Activated naive CD4-positive, alpha-beta T cell treated with anti-CD3 and anti-CD28 coated beads, Interleukin-2, amount 50 U/mL, for 16 hours (primary cell): Measurements from ENCODE around the gene DEPDC5.
"Not testable (repeated sequence)": the region's sequence is repeated elsewhere in the genome, so short reads cannot be mapped to it uniquely, and the experiment has no call there.

Experiments
- DNase-seq: peaks from one replicate; pipeline ENCODE4 v3.0.0-alpha.2; 2020

The DEPDC5 gene

DNA sequence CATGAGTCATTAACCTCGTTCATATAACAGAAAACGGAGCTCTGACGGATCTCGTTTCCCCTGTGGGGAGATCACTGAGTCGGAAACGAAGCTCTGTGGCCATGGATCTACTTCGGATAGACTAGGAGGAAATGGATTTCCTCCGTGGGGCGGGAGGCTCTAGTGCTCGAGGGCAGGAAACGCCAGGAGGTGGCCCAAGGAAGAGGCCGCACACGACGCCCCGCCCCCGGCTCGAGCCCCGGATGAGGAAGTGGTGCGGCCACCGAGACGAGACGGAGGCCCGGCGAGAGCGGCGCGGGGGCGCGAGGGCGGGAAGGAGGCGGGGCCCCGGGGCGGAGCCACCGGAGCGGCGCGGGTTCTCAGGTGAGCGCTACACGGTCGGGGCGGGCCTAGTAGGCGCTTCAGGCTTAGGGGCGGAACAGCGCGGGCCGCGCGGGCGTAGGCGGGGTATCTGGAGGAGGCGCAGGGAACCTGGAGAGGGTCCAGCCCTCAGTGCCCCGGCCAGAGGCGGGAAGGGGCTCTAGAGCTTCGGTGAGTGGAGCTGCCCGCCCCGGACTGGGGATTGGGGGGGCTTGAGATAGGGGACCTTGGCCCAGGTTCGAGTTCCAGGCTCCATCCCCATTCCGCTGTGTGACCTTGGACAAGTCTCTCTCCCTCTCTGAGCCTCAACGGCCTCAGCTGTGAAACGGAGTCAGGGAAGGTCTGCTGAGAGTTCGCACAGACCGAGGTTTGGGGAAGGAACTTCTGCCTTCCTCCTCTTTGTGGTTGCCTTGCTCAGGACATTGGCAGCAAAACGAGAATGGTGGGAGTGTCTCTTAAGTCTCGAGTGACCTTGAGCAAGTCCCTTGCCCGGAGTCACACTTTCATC lies at the start of gene DEPDC5:
Gene DEPDC5 (plus strand): TSS at position 386 of the 868 bp plus-strand sequence. CDS start 903 bp downstream, outside the sequence.
- peak; percentile 94 for DNase-seq

DNA sequence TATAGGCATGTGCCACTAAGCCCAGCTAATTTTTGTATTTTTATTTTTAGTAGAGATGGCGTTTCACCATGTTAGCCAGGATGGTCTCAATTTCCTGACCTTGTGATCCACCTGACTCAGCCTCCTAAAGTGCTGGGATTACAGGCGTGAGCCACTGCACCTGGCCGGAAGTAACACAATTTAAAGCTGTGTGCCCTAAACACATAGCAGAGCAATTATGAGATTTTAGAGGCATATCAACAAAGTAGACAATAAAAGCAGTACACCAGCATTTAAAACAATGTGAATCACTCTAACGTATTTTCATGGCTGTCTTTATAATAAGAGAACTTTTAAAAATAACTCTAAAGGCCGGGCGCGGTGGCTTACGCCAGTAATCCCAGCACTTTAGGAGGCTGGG lies 46.3 kb upstream of the DEPDC5 start:
- DNase-seq, result no peak

DNA sequence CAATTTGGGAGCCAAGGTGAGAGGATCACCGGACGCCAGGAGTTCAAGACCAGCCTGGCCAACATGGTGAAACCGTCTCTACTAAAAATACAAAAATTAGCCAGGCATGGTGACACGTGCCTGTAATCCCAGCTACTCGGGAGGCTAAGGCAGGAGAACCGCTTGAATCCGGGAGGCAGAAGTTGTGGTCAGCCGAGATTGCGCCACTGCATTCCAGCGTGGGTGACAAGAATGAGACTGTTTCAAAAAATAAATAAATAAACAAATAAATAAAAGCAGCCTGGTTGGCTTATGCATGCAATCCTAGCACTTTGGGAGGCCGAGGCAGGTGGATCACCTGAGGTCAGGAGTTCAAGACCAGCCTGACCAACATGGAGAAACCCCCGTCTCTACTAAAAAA lies 42.6 kb upstream of the DEPDC5 start:
- DNase-seq, result not testable (repeated sequence)

DNA sequence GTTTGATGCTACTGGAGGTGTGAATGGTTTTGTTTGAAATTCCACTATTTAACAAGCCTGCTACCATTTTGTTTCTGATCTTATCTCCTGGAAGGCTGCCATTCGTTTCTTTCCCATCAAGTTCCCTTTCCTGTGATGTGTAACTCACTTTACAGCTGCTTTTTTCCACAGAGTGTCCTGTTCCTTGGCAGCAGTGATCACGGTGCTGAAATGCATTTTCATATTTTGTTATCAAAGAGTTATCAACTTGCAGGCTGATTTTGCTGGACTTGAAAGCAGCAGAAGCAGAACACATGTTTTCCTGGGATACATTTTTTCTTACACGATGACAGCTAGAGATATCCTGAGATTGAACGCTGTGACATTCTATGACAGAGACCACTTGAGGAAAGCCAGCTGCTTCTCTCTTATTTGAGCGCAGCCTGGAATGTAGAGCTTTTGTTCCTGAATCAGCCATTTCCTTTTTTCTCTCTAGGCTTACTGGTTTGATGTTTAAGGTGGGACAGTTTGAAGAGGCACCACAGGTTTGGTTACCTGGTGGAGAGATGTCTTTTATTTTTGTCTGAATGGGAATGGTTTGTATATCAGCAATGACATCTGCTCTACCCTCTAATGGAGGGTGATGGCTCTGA lies 38.6 kb upstream of the DEPDC5 start:
- no peak for DNase-seq

DNA sequence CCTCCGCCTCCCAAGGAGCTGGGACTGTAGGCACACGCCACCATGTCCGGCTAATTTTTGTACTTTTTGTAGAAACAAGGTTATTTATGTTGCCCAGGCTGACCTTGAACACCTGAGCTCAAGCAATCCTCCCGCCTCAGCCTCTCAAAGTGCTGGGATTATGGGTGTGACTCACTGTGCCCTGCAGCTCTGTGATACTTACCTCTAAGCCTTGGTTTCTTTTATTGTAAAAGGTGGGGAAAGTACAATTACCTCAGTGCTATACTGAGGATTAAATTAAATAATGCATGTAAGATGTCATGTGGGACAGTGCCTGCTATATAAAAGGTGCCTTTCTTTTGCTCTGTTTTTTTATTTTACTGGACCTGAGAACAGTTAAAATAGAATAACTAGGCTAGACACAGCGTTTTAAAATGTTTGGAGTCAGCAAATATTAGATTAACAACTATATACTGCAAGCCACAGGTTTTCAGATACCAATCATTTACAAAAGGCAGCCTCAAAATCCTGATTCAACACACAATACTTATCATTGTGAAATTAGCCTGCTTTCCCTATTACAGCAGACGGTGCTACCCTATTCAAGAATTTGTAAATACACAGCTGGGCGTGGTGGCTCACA lies 33.9 kb upstream of the DEPDC5 start:
- no peak for DNase-seq

DNA sequence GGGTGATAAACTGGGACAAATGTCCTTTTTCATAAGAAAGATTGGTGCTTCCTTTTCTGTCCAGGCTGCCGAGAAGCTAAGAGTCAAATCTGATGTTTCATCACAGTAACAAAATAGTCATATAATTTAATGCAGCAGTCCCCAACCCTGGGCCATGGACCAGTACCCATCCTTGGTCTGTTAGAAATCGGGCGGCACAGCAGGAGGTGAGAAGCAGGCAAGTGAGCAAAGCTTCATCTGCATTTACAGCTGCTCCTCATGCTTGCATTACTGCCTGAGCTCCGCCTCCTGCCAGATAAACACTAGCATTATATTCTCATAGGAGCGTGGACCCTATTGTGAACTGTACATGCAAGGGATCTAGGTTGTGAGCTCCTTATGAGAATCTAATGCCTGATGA lies 30.1 kb upstream of the DEPDC5 start:
- no peak for DNase-seq

DNA sequence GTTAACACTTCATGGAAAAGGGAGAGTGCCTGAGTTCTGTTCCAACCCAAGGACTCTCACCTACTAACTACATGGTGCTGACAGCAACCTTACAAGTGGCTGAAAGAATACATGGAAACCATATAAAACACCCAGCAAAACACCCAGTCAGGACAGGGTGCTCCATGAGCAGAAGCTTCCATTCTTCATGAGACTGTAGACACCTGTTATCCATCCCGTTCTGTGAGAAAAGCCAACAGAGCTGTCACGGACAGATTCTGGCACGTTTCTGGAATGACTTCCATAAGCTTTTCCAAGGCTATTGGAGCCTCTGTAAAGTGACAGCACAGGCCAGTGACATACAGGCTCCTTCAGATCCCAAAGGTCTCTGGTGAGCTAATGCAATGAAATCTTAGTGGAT lies 27.1 kb upstream of the DEPDC5 start:
- DNase-seq, result no peak

DNA sequence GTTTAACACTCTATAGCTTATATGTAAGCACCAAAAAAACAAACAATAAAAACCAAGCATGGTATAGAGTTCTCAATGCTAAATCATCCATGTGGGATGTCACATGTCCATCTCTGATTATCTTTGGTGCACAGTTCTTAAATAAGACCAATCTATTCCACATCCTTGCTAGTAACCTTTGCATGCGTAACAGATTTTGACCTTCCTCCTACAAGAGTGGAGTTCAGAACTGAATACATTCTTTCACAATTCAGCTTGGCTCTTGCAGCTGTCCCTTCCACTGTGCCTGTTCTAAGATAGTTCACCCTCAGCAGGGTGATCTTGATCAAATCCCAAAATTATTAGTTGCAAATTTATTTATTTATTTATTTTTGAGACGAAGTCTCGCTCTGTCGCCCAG lies 25.0 kb upstream of the DEPDC5 start:
- DNase-seq, result no peak

DNA sequence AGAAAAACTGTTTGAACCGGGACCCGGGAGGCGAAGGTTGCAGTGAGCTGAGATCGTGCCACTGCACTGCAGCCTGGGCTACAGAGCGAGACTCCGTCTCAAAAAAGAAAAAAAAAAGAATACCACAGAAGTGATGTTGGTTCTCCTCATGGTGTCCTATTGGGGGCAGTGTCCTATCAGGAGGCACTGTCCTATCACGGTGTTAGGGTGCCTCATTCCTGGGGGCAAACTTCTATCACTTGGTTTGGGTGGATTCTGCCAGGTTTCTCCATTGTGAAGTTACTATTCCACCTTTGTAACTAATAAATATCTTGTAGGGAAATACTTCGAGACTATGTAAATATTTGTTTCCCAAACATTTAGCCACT lies 23.5 kb upstream of the DEPDC5 start:
- DNase-seq, result no peak

DNA sequence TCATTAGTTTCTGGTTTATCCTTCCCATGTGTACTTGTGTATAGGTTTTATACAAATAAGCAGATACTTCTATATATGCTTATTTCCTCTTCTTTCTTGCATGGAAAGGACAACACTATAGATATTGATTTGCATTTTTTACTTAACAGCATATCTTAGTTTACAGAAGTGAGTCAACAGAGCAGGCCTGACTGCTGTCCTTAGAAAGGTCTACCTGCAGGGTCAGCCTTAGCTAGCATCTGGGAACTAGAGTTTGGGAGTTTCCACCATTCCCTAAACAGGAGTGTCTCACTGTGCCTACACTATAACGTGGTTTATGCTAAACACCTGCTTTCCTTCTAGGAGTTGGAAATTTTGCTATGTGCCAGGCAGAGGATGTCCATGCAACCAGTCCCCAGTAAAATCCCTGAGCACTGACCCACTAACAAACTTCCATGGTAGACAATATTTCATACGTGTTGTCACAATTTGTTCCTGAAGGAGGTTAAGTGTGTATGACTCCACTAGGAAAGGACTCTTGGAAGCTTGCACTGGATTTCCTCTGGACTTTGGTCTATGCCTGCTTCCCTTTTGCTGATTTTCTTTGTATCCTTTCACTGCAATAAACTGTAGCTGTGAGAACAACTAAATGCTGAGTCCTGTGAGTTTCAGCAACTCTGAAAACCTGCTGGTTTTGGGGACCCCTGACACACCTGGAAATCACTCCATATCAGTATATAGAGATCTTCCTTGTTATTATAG lies 21.6 kb upstream of the DEPDC5 start:
- DNase-seq, result no peak

DNA sequence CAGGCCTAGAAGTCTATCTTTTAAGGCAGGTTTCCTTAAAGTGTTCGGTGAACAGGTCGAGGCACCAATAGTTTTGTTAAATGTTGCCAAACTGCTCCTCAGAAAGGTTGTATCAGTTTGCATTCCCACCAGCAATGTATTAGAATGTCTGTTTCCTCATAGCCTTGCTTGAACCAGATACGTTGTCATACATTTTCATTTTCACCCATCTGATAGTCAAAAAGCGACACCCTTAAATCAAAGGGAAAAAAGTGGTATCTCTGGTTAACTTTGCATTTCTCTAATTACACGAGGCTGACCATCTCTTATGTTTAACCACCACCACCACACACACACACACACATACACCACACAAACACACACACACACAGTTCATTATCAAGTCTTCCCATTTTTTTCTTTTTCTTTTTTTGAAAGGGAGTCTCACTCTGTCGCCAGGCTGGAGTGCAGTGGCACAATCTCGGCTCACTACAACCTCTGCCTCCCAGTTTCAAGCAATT lies 20.2 kb upstream of the DEPDC5 start:
- no peak for DNase-seq

DNA sequence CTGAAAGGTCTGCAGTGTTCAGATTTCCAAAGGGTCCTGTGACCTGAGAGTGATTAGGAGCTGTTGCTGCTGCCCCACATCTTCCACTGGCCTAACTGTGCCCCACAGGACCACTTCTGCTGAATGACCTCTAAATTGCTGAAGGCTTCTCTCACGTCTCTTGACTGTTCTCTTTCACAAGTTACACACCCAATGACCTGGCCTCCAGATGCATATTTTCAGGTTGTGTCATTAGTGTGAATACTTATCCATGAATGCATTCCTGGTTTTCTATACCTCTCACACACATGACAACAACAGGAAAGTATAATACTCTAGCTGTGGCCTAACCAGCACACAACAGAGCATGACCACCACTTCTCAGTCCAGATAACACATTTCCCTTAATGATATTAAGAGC lies 19.3 kb upstream of the DEPDC5 start:
- DNase-seq, result no peak

DNA sequence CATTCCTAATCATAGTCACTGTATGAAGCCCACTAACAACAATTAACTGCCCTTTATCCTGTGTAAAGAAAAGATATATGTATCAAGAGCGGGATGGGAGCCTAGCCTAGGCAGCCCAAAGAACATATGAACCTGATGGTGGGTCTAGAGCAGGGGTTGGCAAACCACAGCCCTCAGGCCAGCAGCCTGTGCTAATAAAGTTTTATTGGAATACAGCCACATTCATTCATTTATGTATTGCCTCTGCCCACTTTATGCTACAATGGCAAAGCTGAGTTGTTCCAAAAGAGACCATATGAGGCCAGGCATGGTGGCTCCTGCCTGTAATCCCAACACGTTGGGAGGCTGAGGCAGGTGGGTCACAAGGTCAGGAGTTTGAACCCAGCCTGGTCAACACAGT lies 17.4 kb upstream of the DEPDC5 start:
- DNase-seq, result no peak

DNA sequence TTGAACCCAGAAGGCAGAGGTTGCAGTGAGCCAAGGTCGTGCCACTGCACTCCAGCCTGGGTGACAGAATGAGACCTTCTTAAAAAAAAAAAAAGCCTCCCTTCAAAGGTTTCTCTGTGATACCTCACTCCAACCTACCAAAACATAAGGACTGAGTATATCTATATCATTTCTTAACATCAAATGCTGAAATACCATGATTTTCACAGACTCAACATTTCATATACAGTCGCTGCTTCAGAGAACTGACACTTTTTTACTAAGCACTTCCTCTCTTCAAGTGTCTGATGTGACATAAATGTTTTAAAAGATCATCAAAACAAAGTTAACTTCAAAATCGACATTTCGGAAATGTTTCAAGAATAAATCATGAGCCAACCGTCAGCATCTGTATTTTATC lies 15.9 kb upstream of the DEPDC5 start:
- DNase-seq, result no peak

DNA sequence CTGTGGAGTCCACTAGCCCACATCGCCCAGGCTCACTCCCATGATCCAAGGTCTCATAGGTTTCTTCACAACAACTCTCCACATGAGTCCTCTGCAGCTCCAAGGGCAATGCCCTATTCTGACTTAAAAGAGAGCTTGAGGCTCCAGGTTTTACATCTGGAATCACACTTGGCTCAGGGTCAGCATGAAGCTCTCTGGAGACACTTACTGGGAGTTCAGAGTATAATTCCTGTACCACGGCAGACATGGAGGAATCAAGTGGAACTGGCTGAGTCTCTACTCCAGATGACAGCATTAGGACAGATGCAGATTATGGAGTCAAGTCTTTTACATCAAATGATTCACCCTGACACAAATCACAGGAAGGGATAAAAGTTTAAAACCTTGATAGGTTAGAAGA lies 15.3 kb upstream of the DEPDC5 start:
- no peak for DNase-seq

DNA sequence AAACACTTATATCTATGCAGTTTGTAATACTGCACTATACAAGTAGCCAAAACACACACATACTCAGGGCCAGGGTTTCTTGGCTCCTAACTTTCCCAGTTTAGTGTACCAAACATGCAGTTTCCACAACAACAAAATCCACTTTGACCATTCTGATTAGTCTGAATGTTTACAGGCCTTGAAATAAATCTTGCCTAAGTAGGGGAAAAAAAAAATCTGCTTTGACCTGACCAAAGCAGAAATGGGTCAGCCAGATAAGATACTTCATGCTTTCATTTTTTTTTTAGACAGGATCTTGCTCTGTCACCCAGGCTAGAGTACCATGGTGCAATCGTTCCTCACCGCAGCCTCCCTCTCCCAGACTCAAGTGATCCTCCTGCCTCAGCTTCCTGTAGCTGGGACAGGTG lies 14.0 kb upstream of the DEPDC5 start:
- DNase-seq, result no peak

DNA sequence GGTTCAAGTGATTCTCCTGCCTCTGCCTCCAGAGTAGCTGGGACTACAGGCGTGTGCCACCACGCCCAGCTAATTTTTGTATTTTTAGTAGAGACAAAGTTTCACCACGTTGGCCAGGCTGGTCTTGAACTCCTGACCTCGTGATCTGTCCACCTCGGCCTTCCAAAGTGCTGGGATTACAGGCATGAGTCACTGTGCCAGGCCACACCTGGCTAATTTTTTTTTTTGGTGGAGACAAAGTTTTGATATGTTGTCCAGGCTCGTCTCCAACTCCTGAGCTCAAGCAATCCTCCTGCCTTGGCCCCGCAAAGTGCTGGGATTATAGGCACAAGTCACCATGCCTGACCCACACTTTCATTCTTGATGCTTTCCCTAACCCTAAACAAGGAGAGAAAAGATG lies 13.5 kb upstream of the DEPDC5 start:
- DNase-seq, result not testable (repeated sequence)

DNA sequence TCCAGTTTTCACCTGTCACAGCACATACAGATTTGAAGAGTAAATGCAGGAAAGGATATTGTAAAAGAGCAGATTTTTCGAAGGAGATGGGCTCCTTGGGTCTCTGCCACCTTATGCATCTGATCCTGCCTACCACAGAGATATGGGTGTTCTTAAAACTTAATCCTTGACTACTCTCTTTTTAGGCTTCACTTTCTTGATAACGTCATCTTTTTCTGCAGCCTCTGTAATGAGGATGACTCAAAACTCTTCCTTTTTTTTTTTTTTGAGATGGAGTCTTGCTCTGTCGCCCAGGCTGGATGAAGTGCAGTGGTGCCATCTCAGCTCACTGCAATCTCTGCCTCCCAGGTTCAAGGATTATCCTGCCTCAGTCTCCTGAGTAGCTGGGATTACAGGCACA lies 11.7 kb upstream of the DEPDC5 start:
- no peak for DNase-seq

DNA sequence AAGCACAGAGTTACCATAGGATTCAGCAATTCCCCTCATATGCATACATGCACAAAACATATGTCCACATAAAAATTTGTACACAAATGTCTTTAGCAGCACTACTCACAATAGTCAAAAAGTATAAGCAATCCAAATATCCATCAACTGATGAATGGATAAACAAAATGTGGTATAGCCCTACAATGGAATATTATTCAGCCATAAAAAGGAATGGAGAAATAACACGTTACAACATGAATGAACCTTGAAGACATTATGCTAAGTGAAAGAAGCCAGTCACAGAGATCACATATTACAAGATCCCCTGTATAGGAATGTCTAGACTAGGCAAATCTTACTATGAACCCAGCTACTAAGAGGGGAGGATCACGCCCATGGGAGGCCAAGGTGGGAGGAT lies 11.1 kb upstream of the DEPDC5 start:
- DNase-seq, result no peak

DNA sequence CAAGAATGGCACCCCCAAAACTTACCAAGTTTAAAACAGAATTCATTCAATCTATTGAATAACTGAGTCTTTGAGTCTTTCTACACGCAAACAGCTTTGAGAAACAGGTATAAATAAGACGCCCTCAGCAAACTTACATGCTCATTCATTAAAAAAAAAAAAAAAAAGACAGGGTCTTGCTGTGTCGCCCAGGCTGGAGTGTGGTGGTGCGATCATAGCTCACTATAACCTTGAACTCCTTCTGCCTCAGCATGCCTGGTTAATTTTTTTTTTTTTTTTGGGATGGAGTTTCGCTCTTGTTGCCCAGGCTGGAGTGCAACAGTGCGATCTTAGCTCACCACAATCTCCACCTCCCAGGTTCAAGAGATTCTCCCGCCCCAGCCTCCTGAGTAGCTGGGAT lies 9.9 kb upstream of the DEPDC5 start:
- DNase-seq, result no peak

DNA sequence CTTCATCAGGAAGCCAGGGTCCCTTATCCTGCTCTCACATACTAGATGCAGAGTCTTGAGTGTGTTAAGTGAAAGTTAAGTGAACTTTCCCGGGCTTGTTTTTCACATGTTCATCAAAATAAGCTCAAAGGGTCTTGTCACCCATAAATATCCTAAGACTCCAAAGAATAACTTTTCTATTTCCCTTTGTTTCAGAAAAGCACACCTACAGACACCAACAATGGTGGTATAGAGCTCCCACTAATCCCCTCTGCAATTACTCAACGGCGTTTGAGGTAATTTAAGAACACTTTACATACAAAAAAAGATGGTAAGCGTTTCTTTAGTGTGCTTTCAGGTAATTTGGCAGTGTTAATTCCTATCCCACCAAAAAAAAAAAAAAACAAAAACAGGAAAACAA lies 6.4 kb upstream of the DEPDC5 start:
- DNase-seq, result no peak

DNA sequence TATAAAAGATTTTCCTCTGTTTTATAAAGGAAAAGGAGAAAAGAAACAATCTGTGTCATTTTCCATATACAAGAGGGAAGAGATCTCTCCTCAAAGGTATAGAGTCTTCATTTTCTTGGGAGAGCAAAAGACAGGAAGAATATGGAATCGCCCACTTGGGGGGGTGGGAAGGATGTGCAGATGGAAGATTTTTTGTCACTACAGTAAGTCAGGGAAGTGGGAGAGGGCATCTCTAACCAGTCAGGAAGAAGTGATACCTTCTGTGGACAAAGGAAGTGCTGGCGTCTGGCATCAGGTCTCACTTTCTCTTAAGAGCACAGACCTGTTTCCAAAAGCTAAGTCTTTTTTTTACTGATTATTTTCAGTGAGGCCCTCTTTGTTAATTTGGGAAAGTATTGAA lies 5.3 kb upstream of the DEPDC5 start:
- no peak for DNase-seq

DNA sequence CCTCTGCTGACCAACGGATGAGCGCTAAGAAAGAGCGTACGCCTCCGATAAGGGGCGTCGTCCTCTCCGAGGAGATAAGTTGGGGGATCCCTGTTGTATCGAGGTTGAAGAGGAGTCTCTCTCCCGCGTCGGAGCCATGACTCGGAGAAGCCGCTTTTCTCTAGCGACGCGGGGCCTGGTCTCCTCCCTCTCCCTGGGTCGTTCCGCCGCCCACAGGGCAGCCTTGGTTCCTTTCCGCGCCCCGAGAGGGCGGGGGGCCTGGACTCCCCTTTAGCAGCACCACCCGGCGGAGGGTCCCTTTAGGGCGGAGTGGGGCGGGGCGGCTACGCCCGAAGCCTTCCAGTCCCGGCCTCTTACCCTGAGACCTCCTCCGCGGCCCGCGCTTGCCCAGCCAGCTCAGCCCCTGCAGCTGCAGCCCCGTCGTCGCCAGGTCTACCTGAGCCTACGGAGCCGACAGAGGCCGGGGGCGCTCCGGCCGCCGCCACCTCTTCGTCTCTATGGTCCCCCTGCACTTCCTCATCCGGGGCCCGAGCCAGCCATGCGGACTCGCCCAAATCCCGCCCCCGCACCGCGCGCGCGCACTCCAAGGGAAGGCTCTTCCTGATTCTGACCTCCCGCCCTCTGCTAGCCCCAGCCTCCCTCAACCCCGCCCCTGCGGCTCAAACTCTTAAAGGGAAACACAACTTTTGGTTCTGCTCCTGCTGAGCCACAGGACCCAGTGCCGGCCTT lies 4.0 kb upstream of the DEPDC5 start, which contains the start of gene PRR14L:
Gene PRR14L (minus strand): TSS at position 497 of the 729 bp plus-strand sequence. CDS start 11,272 bp downstream, outside the sequence.
- DNase-seq, result peak; percentile 98
